Measurements from ENCODE around the gene GBX1.

Gene GBX1

DNA sequence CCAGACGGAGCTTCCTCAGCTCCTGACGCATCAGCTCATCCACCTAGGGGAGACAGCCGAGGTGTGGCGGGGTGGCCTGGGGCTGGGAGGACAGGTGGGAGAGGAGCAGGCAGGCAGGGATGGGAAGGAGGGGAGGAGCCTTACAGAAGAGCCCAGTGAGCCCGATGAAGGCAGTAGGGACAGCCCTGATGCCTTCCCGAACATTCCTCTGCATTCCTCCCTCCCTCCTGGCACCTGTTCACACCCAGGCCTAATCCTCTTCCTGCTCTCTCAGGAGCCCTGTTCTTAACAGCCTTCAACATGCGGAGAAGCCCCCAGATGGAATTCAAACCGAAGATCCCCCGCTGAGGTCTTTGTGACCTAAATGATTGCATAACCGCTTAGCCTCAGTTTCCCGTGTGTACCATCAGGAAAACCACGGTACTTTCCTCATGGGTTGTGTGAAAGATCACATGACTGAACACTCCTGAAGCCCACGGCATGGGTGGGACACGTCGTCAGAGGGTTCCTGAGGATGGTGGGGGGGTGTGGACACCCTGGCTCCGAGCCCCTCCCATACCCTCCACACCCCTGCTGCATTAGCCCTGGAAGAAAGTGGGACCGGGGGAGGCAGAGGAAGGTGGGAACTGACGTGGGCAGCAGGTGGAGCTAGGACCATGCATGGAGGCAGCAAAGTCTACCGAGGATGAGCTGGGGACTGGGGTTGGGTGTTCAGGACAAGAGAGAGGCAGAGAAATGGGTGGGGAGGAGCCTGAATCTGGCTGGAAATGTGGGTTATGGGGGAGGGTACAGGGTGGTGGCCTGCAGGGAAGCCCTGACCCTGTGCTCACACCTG is 28.3 kb upstream of the GBX1 start:
- H3K4me3 ChIP-seq (ENCODE audit: low read depth, low read length): no peak overlapping the region
- no peak overlapping the region for H3K9ac ChIP-seq
- no peak overlapping the region for H3K4me2 ChIP-seq (ENCODE audit: low read length)
- no peaks in the 10 kb centered on the region for H3K4me1 ChIP-seq
- no peaks in the 10 kb centered on the region for H3K36me3 ChIP-seq (ENCODE audit: control insufficient read depth, insufficient read depth, low read length)
- TF ChIP-seq, protein P1, sequence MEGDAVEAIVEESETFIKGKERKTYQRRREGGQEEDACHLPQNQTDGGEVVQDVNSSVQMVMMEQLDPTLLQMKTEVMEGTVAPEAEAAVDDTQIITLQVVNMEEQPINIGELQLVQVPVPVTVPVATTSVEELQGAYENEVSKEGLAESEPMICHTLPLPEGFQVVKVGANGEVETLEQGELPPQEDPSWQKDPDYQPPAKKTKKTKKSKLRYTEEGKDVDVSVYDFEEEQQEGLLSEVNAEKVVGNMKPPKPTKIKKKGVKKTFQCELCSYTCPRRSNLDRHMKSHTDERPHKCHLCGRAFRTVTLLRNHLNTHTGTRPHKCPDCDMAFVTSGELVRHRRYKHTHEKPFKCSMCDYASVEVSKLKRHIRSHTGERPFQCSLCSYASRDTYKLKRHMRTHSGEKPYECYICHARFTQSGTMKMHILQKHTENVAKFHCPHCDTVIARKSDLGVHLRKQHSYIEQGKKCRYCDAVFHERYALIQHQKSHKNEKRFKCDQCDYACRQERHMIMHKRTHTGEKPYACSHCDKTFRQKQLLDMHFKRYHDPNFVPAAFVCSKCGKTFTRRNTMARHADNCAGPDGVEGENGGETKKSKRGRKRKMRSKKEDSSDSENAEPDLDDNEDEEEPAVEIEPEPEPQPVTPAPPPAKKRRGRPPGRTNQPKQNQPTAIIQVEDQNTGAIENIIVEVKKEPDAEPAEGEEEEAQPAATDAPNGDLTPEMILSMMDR (IDR thresholded peaks at IDR 0.05): no peak
- no peaks in the 10 kb centered on the region for H3K27me3 ChIP-seq (ENCODE audit: control insufficient read depth, insufficient read depth, low read length)
- no peaks in the 10 kb centered on the region for H3K9me3 ChIP-seq (ENCODE audit: control insufficient read depth, low read length)
- no peaks in the 10 kb centered on the region for H3K79me2 ChIP-seq
- no peak overlapping the region for H2AFZ ChIP-seq
- H3K27ac ChIP-seq: no peak overlapping the region

- Histone ChIP-seq H3K9me3 (ENCODE audit: control insufficient read depth, low read length) (no peaks in the 10 kb centered on the region), H3K36me3 (ENCODE audit: control insufficient read depth, insufficient read depth, low read length) (no peaks in the 10 kb centered on the region), H3K4me1 (no peaks in the 10 kb centered on the region), H3K4me2 (ENCODE audit: low read length) (no peak overlapping the region), H3K79me2 (no peaks in the 10 kb centered on the region), H3K9ac (no peak overlapping the region), H3K4me3 (ENCODE audit: low read depth, low read length) (no peak overlapping the region), H2AFZ (no peak overlapping the region), H3K27ac (no peak overlapping the region), H3K27me3 (ENCODE audit: control insufficient read depth, insufficient read depth, low read length) (no peaks in the 10 kb centered on the region)
- TF ChIP-seq, protein P1 (IDR thresholded peaks at IDR 0.05): no peak
These were observed 26.7 kb upstream of the GBX1 start for GRCh38 chr7:151194188-151194587.

DNA sequence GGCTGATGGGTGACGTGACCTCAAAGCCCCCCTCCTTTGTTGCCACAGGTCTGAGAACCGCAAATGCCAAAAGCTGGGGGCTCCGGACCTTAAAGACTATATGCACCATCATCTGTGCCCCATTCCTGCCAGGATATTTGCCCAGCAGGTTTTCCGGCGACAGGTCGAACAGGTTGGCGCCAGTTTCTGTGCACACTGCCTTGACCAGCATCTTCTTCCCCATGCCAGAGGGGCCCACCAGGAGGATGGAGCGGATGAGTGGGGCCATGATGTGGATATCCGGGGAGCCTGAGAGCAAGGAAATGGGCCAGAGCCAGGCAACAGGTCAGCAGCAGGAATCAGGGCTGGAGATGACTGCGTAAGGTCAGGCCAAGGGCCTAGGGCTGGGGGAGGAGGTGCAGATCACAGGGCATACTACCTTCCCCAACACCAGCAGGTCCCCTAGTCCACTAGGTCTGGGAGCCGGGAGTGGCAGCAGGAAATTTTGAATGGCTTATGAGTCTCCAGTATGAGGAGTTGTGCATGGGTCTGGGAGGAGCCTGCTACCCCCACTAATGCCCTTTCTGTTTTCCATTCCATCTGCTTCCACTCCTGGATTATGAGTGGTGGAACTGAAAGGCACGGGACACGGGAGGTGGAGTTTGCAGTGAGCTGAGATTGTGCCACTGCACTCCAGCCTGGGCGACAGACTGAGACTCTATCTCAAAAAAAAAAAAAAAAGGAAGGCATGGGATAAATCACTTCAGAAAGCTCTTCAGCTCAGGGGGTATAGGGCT is 25.9 kb upstream of the GBX1 start:
- Histone ChIP-seq H3K4me1 (no peaks in the 10 kb centered on the region), H3K79me2 (no peaks in the 10 kb centered on the region), H3K9ac (no peak overlapping the region), H3K4me3 (ENCODE audit: low read depth, low read length) (no peak overlapping the region), H3K27ac (no peak overlapping the region), H3K36me3 (ENCODE audit: control insufficient read depth, insufficient read depth, low read length) (no peaks in the 10 kb centered on the region), H3K9me3 (ENCODE audit: control insufficient read depth, low read length) (no peaks in the 10 kb centered on the region), H2AFZ (no peak overlapping the region), H3K4me2 (ENCODE audit: low read length) (no peak overlapping the region), H3K27me3 (ENCODE audit: control insufficient read depth, insufficient read depth, low read length) (no peaks in the 10 kb centered on the region)
- TF ChIP-seq, protein P1 (IDR thresholded peaks at IDR 0.05): no peak

GRCh38 chr7:151192002-151192539 is 24.6 kb upstream of the GBX1 start:
- TF ChIP-seq, protein P1 (IDR thresholded peaks at IDR 0.05): no peak
- Histone ChIP-seq H3K36me3 (ENCODE audit: control insufficient read depth, insufficient read depth, low read length) (no peaks in the 10 kb centered on the region), H3K9ac (no peak overlapping the region), H3K4me1 (no peaks in the 10 kb centered on the region), H3K27ac (no peak overlapping the region), H3K9me3 (ENCODE audit: control insufficient read depth, low read length) (no peaks in the 10 kb centered on the region), H3K4me2 (ENCODE audit: low read length) (no peak overlapping the region), H3K4me3 (ENCODE audit: low read depth, low read length) (no peak overlapping the region), H2AFZ (no peak overlapping the region), H3K27me3 (ENCODE audit: control insufficient read depth, insufficient read depth, low read length) (no peaks in the 10 kb centered on the region), H3K79me2 (no peaks in the 10 kb centered on the region)

Data from parathyroid adenoma (tissue), 2 donors.